Astrocyte of the cerebellum (primary cell): Measurements from ENCODE around the gene MTARC2.
A peak's percentile ranks its signal among the peaks of the same experiment; 100 is the strongest.

Experiments
- DNase-seq: peaks from one replicate; pipeline ENCODE4 v3.0.0-alpha.2; 2011; ENCODE audit warnings: low read depth
- H3K4me3 ChIP-seq: 2 replicates; pipeline ENCODE4 v1.5.1; 2011; ENCODE audit warnings: mild to moderate bottlenecking, low read depth, low read length, moderate library complexity
- CTCF ChIP-seq: IDR thresholded peaks from 2 replicates; pipeline ENCODE4 v1.5.1; 2012; ENCODE audit warnings: low read length, low read depth, moderate library complexity, mild to moderate bottlenecking; ENCODE audit errors: missing control alignments
- in situ Hi-C: cut with HindIII; loops from 2 replicates; pipeline ENCODE4 v1.10.0; 2017; ENCODE audit warnings: low sequenced_read_pairs

The MTARC2 gene

GRCh38 chr1:220786057-220786336 is 37.9 kb downstream of the MTARC2 start:
- no peak for TF ChIP-seq CTCF
- in situ Hi-C loops = no loop called here
- H3K4me3 ChIP-seq = peak overlapping the region; percentile 44
- DNase-seq = no peak

- no peak for TF ChIP-seq CTCF
- in situ Hi-C loops = no loop called here
- DNase-seq = no peak
- H3K4me3 ChIP-seq = peak within 1 kb of the TSS; percentile 44
These were observed 38.4 kb downstream of the MTARC2 start, which contains the start of gene MTARC1 for GRCh38 chr1:220786337-220787068. Gene MTARC1, plus strand, starts transcription at chr1:220786913. Its CDS starts 32 bp downstream, at chr1:220786945.

- H3K4me3 ChIP-seq = peak overlapping the region; percentile 44
- no peak for TF ChIP-seq CTCF
- in situ Hi-C loops = no loop called here
- DNase-seq = no peak
These were observed 39.0 kb downstream of the MTARC2 start for GRCh38 chr1:220787069-220787619.

- DNase-seq = no peak
- in situ Hi-C loops = no loop called here
- H3K4me3 ChIP-seq = no peak overlapping the region
- TF ChIP-seq CTCF = no peak
These were observed 40.8 kb downstream of the MTARC2 start for GRCh38 chr1:220788900-220789299.

GRCh38 chr1:220789532-220790147 is 41.5 kb downstream of the MTARC2 start:
- DNase-seq = no peak
- in situ Hi-C loops = no loop called here
- no peak for TF ChIP-seq CTCF
- no peak overlapping the region for H3K4me3 ChIP-seq

GRCh38 chr1:220791285-220791684 is 43.2 kb downstream of the MTARC2 start:
- H3K4me3 ChIP-seq = no peak overlapping the region
- DNase-seq = no peak
- TF ChIP-seq CTCF = no peak
- in situ Hi-C loops = no loop called here
